DND-41 (cell line): ENCODE measurements around the gene SET.

Experiments
- EZH2 ChIP-seq: IDR thresholded peaks from 3 replicates; pipeline ENCODE4 v1.6.1; 2012; ENCODE audit warnings: borderline replicate concordance, low read depth, mild to moderate bottlenecking, moderate library complexity, low read length, inconsistent platforms; ENCODE audit not compliant: severe bottlenecking
- TF ChIP-seq, protein P1 (sequence below): IDR thresholded peaks from 2 replicates; pipeline ENCODE4 v1.5.1; 2012; ENCODE audit warnings: borderline replicate concordance, low read length, moderate library complexity, mild to moderate bottlenecking; ENCODE audit not compliant: poor library complexity, severe bottlenecking; ENCODE audit errors: extremely low read depth

DNA sequence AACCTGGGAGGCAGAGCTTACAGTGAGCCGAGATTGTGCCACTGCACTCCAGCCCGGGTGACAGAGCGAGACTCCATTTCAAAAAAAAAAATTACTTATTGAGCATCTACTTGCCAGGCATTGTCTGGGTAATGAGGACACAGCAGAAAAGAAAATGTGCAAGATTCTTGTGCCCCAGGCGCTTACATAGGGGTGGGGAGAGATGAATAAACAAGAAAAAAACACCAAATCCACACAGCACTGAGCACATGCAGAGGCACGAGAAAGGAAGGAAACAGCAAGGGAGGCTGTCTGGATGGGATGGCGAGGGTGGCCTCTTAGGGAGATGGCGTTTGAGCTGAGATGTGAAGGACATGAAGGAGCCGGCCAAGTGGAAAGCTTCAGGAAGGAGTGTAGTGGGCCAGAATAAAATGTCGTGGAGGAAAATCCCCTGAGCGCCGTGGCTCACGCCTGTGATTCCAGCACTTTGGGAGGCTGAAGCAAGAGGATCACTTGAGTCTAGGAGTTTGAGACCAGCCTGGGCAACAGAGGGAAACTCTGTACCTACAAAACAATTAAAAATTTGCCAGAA is 46.3 kb upstream of the SET start:
- TF ChIP-seq, protein P1, sequence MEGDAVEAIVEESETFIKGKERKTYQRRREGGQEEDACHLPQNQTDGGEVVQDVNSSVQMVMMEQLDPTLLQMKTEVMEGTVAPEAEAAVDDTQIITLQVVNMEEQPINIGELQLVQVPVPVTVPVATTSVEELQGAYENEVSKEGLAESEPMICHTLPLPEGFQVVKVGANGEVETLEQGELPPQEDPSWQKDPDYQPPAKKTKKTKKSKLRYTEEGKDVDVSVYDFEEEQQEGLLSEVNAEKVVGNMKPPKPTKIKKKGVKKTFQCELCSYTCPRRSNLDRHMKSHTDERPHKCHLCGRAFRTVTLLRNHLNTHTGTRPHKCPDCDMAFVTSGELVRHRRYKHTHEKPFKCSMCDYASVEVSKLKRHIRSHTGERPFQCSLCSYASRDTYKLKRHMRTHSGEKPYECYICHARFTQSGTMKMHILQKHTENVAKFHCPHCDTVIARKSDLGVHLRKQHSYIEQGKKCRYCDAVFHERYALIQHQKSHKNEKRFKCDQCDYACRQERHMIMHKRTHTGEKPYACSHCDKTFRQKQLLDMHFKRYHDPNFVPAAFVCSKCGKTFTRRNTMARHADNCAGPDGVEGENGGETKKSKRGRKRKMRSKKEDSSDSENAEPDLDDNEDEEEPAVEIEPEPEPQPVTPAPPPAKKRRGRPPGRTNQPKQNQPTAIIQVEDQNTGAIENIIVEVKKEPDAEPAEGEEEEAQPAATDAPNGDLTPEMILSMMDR: no peak
- no peak for TF ChIP-seq EZH2
